RWPE2 (cell line): Measurements from ENCODE around the gene DMBX1.

Experiments
- ATAC-seq: fragments of 200-7000 bp; cut with Tn5 transposase; 3 replicates; pipeline ENCODE4 v1.9.1; 2021; ENCODE audit warnings: low read depth
- DNase-seq: peaks from one replicate; pipeline ENCODE4 v3.0.0-alpha.2; 2020; ENCODE audit warnings: low spot score
- H3K27ac ChIP-seq: fragments of 450-650 bp; 2 replicates; pipeline ENCODE4 v1.5.1; 2017; ENCODE audit warnings: mild to moderate bottlenecking; ENCODE audit not compliant: poor library complexity, severe bottlenecking
- H3K27me3 ChIP-seq: fragments of 250-450 bp; sonication (Bioruptor Pico); 2 replicates; pipeline ENCODE4 v1.5.1; 2021; ENCODE audit warnings: mild to moderate bottlenecking, moderate library complexity; ENCODE audit not compliant: insufficient read depth, poor library complexity, severe bottlenecking
- H3K36me3 ChIP-seq: fragments of 250-450 bp; sonication (Bioruptor Pico); 2 replicates; pipeline ENCODE4 v1.5.1; 2020; ENCODE audit warnings: low read depth, mild to moderate bottlenecking, moderate library complexity
- H3K4me1 ChIP-seq: fragments of 250-450 bp; sonication (Bioruptor Pico); 2 replicates; pipeline ENCODE4 v1.5.1; 2021; ENCODE audit warnings: mild to moderate bottlenecking, moderate library complexity; ENCODE audit not compliant: insufficient read depth, poor library complexity, severe bottlenecking
- H3K4me3 ChIP-seq: fragments of 250-450 bp; sonication (Bioruptor Pico); 2 replicates; pipeline ENCODE4 v1.5.1; 2021; ENCODE audit warnings: mild to moderate bottlenecking, moderate library complexity; ENCODE audit not compliant: severe bottlenecking
- H3K9me3 ChIP-seq: fragments of 250-450 bp; sonication (Bioruptor Pico); 2 replicates; pipeline ENCODE4 v1.5.1; 2021; ENCODE audit warnings: mild to moderate bottlenecking, moderate library complexity; ENCODE audit not compliant: severe bottlenecking
- CTCF ChIP-seq: fragments of 450-650 bp; IDR thresholded peaks from one replicate; pipeline ENCODE4 v1.5.1; 2017; ENCODE audit warnings: mild to moderate bottlenecking, moderate library complexity; ENCODE audit not compliant: poor library complexity, severe bottlenecking

DMBX1 gene

DNA sequence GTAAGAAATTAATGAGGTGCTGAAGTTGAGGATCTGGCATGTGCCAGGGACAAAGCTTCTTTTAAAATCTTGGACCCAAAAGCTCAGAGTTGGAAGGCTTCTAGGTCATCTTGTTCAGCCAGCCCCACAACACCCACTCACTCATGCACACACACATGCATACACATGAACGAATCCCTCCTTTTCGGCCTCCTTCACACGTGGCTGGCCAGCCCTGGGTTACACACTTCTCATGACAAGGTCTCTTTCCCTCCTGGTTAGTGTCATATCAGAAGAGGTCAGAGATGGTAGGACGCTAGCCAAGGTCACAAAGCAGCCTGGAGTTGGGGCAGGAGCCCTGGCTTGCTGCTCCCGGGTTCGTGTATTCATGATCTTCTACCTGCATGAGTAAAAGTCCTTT is 6.9 kb downstream of the DMBX1 start:
- H3K9me3 ChIP-seq = no peaks in the 10 kb centered on the region
- peaks cover 20% of the 10 kb centered on the region for H3K27me3 ChIP-seq
- peak; percentile 29 for DNase-seq
- H3K4me1 ChIP-seq = no peaks in the 10 kb centered on the region
- no peak overlapping the region for H3K4me3 ChIP-seq
- H3K27ac ChIP-seq = no peak overlapping the region
- ATAC-seq = no peak
- no peak for TF ChIP-seq CTCF
- no peaks in the 10 kb centered on the region for H3K36me3 ChIP-seq

- H3K36me3 ChIP-seq = no peaks in the 10 kb centered on the region
- ATAC-seq (no peak), DNase-seq (no peak)
- no peaks in the 10 kb centered on the region for H3K4me1 ChIP-seq
- H3K27ac ChIP-seq = no peak overlapping the region
- no peak overlapping the region for H3K4me3 ChIP-seq
- H3K9me3 ChIP-seq = no peaks in the 10 kb centered on the region
- peaks cover 15% of the 10 kb centered on the region for H3K27me3 ChIP-seq
- no peak for TF ChIP-seq CTCF
These were observed 7.4 kb downstream of the DMBX1 start for GRCh38 chr1:46497020-46497419.

DNA sequence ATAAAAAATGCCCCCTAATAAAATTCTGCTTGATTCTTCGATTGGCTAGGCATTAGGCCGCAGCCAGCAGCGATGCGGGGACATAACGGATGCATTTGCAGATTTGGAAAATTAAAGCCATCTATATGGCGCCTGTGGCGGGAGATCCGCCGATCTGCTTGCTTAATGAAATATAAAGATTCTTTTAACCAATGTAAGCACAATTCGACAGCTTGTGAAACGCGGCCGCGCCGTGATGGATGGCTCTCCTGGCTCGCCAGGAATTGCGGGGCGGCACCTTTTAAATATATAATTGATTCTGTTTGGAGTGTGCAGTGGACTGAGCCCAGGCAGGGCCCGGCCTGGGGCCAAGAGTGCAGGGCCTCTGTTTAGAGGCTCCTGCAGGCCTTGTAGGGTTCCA is 8.0 kb downstream of the DMBX1 start:
- H3K4me1 ChIP-seq = no peaks in the 10 kb centered on the region
- ATAC-seq = no peak

GRCh38 chr1:46501528-46501927 is 11.9 kb downstream of the DMBX1 start:
- ATAC-seq (no peak), DNase-seq (no peak)
- H3K27me3 ChIP-seq = no peaks in the 10 kb centered on the region
- no peak overlapping the region for H3K4me3 ChIP-seq
- no peak for TF ChIP-seq CTCF
- no peak overlapping the region for H3K27ac ChIP-seq
- no peaks in the 10 kb centered on the region for H3K4me1 ChIP-seq
- no peaks in the 10 kb centered on the region for H3K36me3 ChIP-seq
- no peaks in the 10 kb centered on the region for H3K9me3 ChIP-seq

More for the DNA sequence above, 8.0 kb downstream of the DMBX1 start:
- DNase-seq = no peak
- no peak for TF ChIP-seq CTCF
- Histone ChIP-seq H3K27ac (no peak overlapping the region), H3K4me3 (no peak overlapping the region), H3K36me3 (no peaks in the 10 kb centered on the region), H3K9me3 (no peaks in the 10 kb centered on the region), H3K27me3 (peaks cover 9% of the 10 kb centered on the region)

DNA sequence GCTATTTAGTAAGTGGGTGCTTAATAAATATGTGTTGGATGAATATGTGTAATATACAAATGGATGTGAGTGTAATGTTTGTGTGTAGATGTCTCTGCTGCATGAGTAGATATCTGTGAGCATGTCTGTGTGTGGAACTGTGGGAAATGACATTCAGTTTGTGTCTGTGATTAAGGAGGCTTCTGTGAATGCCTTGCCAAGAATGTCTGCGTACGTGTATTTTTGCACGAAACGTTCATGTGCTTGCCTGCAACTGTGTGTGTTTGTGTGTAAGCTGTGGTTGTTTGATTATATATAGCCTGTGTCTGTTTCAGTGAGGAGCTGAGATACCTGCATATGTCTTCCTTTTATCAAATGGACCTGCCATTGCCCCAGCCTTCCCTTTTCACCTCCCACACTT is 13.8 kb downstream of the DMBX1 start:
- H3K9me3 ChIP-seq = no peaks in the 10 kb centered on the region
- H3K4me1 ChIP-seq = no peaks in the 10 kb centered on the region
- no peak for TF ChIP-seq CTCF
- ATAC-seq (no peak), DNase-seq (no peak)
- H3K36me3 ChIP-seq = no peaks in the 10 kb centered on the region
- no peaks in the 10 kb centered on the region for H3K27me3 ChIP-seq
- H3K27ac ChIP-seq = no peak overlapping the region
- H3K4me3 ChIP-seq = no peak overlapping the region
